ENCODE results near the gene ZNF565.
A peak's percentile ranks its signal among the peaks of the same experiment; 100 is the strongest.

Gene ZNF565

GRCh38 chr19:36152019-36152351, 62.5 kb downstream of the ZNF565 start:
- Histone ChIP-seq H3K36me3 (ENCODE audit: insufficient read depth, low read length) (peaks cover 38% of the 10 kb centered on the region), H3K9me3 (ENCODE audit: low read length) (peaks cover 2% of the 10 kb centered on the region), H3K27me3 (ENCODE audit: insufficient read depth, low read length) (no peaks in the 10 kb centered on the region), H2AFZ (ENCODE audit: low read depth, low read length) (no peak overlapping the region), H3K4me1 (ENCODE audit: insufficient read depth, low read length) (no peaks in the 10 kb centered on the region), H3K4me3 (ENCODE audit: low read length) (no peak overlapping the region)

- Histone ChIP-seq H3K4me3 (ENCODE audit: low read length) (no peak overlapping the region), H3K4me1 (ENCODE audit: insufficient read depth, low read length) (no peaks in the 10 kb centered on the region), H3K27me3 (ENCODE audit: insufficient read depth, low read length) (no peaks in the 10 kb centered on the region), H3K36me3 (ENCODE audit: insufficient read depth, low read length) (peaks cover 43% of the 10 kb centered on the region), H3K9me3 (ENCODE audit: low read length) (peaks cover 2% of the 10 kb centered on the region), H2AFZ (ENCODE audit: low read depth, low read length) (no peak overlapping the region)
Observed at GRCh38 chr19:36151144-36152018, 63.1 kb downstream of the ZNF565 start.

GRCh38 chr19:36150586-36150985, 63.9 kb downstream of the ZNF565 start:
- Histone ChIP-seq H3K36me3 (ENCODE audit: insufficient read depth, low read length) (peaks cover 50% of the 10 kb centered on the region), H2AFZ (ENCODE audit: low read depth, low read length) (no peak overlapping the region), H3K27me3 (ENCODE audit: insufficient read depth, low read length) (no peaks in the 10 kb centered on the region), H3K4me1 (ENCODE audit: insufficient read depth, low read length) (no peaks in the 10 kb centered on the region), H3K9me3 (ENCODE audit: low read length) (peaks cover 2% of the 10 kb centered on the region), H3K4me3 (ENCODE audit: low read length) (no peak overlapping the region)

- no peaks in the 10 kb centered on the region for H3K27me3 ChIP-seq (ENCODE audit: insufficient read depth, low read length)
- no peak overlapping the region for H3K4me3 ChIP-seq (ENCODE audit: low read length)
- no peak overlapping the region for H2AFZ ChIP-seq (ENCODE audit: low read depth, low read length)
- H3K9me3 ChIP-seq (ENCODE audit: low read length), result peaks cover 2% of the 10 kb centered on the region
- H3K36me3 ChIP-seq (ENCODE audit: insufficient read depth, low read length), result peaks cover 57% of the 10 kb centered on the region
- H3K4me1 ChIP-seq (ENCODE audit: insufficient read depth, low read length), result no peaks in the 10 kb centered on the region
Observed at GRCh38 chr19:36149673-36150406, 64.6 kb downstream of the ZNF565 start.

GRCh38 chr19:36144624-36145023, 69.8 kb downstream of the ZNF565 start:
- H3K9me3 ChIP-seq (ENCODE audit: low read length), result no peaks in the 10 kb centered on the region
- peaks cover 53% of the 10 kb centered on the region for H3K36me3 ChIP-seq (ENCODE audit: insufficient read depth, low read length)
- H2AFZ ChIP-seq (ENCODE audit: low read depth, low read length), result no peak overlapping the region
- H3K27me3 ChIP-seq (ENCODE audit: insufficient read depth, low read length), result no peaks in the 10 kb centered on the region
- H3K4me3 ChIP-seq (ENCODE audit: low read length), result no peak overlapping the region
- H3K4me1 ChIP-seq (ENCODE audit: insufficient read depth, low read length), result no peaks in the 10 kb centered on the region

GRCh38 chr19:36142496-36142895, 72.0 kb downstream of the ZNF565 start:
- H3K4me3 ChIP-seq (ENCODE audit: low read length), result no peak overlapping the region

GRCh38 chr19:36142046-36142445, 72.4 kb downstream of the ZNF565 start:
- no peaks in the 10 kb centered on the region for H3K9me3 ChIP-seq (ENCODE audit: low read length)
- H3K4me1 ChIP-seq (ENCODE audit: insufficient read depth, low read length), result peaks cover 4% of the 10 kb centered on the region
- peaks cover 37% of the 10 kb centered on the region for H3K36me3 ChIP-seq (ENCODE audit: insufficient read depth, low read length)
- H3K27me3 ChIP-seq (ENCODE audit: insufficient read depth, low read length), result no peaks in the 10 kb centered on the region
- H2AFZ ChIP-seq (ENCODE audit: low read depth, low read length), result no peak overlapping the region
- no peak overlapping the region for H3K4me3 ChIP-seq (ENCODE audit: low read length)

More at GRCh38 chr19:36142496-36142895, 72.0 kb downstream of the ZNF565 start:
- peaks cover 4% of the 10 kb centered on the region for H3K4me1 ChIP-seq (ENCODE audit: insufficient read depth, low read length)
- H3K36me3 ChIP-seq (ENCODE audit: insufficient read depth, low read length), result peaks cover 37% of the 10 kb centered on the region
- H2AFZ ChIP-seq (ENCODE audit: low read depth, low read length), result no peak overlapping the region
- no peaks in the 10 kb centered on the region for H3K27me3 ChIP-seq (ENCODE audit: insufficient read depth, low read length)
- no peaks in the 10 kb centered on the region for H3K9me3 ChIP-seq (ENCODE audit: low read length)

GRCh38 chr19:36141039-36141927, 73.2 kb downstream of the ZNF565 start:
- H3K36me3 ChIP-seq (ENCODE audit: insufficient read depth, low read length), result peaks cover 32% of the 10 kb centered on the region
- no peak overlapping the region for H2AFZ ChIP-seq (ENCODE audit: low read depth, low read length)
- H3K9me3 ChIP-seq (ENCODE audit: low read length), result no peaks in the 10 kb centered on the region
- H3K27me3 ChIP-seq (ENCODE audit: insufficient read depth, low read length), result no peaks in the 10 kb centered on the region
- peaks cover 4% of the 10 kb centered on the region for H3K4me1 ChIP-seq (ENCODE audit: insufficient read depth, low read length)
- peak overlapping the region; percentile 90 for H3K4me3 ChIP-seq (ENCODE audit: low read length)

- Histone ChIP-seq H3K36me3 (ENCODE audit: insufficient read depth, low read length) (peaks cover 24% of the 10 kb centered on the region), H3K4me3 (ENCODE audit: low read length) (peak overlapping the region; percentile 90), H2AFZ (ENCODE audit: low read depth, low read length) (peak overlapping the region; percentile 19), H3K9me3 (ENCODE audit: low read length) (no peaks in the 10 kb centered on the region), H3K27me3 (ENCODE audit: insufficient read depth, low read length) (no peaks in the 10 kb centered on the region), H3K4me1 (ENCODE audit: insufficient read depth, low read length) (peaks cover 4% of the 10 kb centered on the region)
Observed at GRCh38 chr19:36140304-36141038, 74.0 kb downstream of the ZNF565 start.

GRCh38 chr19:36139473-36140303, 74.8 kb downstream of the ZNF565 start, which contains the start of gene CAPNS1:
Gene CAPNS1 (plus strand): TSS chr19:36140066. CDS start chr19:36141012, 946 bp downstream.
- H3K4me1 ChIP-seq (ENCODE audit: insufficient read depth, low read length), result peaks cover 4% of the 10 kb centered on the region
- H3K27me3 ChIP-seq (ENCODE audit: insufficient read depth, low read length), result no peaks in the 10 kb centered on the region
- no peaks in the 10 kb centered on the region for H3K9me3 ChIP-seq (ENCODE audit: low read length)
- H3K4me3 ChIP-seq (ENCODE audit: low read length), result peak within 1 kb of the TSS; percentile 90
- H3K36me3 ChIP-seq (ENCODE audit: insufficient read depth, low read length), result peaks cover 17% of the 10 kb centered on the region
- peak within 1 kb of the TSS; percentile 19 for H2AFZ ChIP-seq (ENCODE audit: low read depth, low read length)

GRCh38 chr19:36139120-36139472, 75.4 kb downstream of the ZNF565 start:
- Histone ChIP-seq H3K9me3 (ENCODE audit: low read length) (no peaks in the 10 kb centered on the region), H3K27me3 (ENCODE audit: insufficient read depth, low read length) (no peaks in the 10 kb centered on the region), H3K4me3 (ENCODE audit: low read length) (peak overlapping the region; percentile 90)

More at GRCh38 chr19:36139120-36139472, 75.4 kb downstream of the ZNF565 start:
- Histone ChIP-seq H3K36me3 (ENCODE audit: insufficient read depth, low read length) (peaks cover 11% of the 10 kb centered on the region), H2AFZ (ENCODE audit: low read depth, low read length) (peak overlapping the region; percentile 19), H3K4me1 (ENCODE audit: insufficient read depth, low read length) (peaks cover 4% of the 10 kb centered on the region)

All from neuron (in vitro differentiated cells).